Stimulated activated CD8-positive, alpha-beta memory T cell treated with anti-CD3 and anti-CD28 coated beads, Interleukin-7, amount 100 ng/mL, for 4 hours (primary cell): ENCODE measurements around the gene ENAM.
"Not testable (repeated sequence)": the region's sequence is repeated elsewhere in the genome, so short reads cannot be mapped to it uniquely, and the experiment has no call there.

Experiments used
- DNase-seq, 2 donors: peaks; one replicate each; pipeline ENCODE4 v3.0.0-alpha.2; 2020; ENCODE audit warnings: low read depth in 2 of 2

ENAM gene

DNA sequence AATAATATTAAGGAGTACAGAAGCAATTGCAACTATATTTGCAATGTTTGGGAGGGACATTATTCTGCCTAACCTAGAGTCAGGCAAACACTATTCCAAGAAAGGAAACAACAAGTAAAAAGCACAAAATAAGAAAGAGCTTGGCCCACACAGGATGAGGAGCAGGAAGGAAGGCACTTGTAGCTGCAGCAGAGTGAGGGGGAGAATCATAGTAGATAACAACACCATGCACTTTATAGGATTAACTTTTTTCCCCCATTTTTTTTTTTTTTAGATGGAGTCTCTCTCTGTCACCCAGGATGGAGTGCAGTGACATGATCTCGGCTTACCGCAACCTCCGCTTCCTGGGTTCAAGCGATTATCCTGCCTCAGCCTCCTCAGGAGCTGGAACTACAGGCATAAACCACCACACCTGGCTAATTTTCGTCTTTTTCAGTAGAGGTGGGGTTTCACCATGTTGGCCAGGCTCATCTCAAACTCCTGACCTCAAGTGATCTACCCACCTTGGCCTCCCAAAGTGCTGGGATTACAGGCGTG lies 48.1 kb downstream of the ENAM start:
- no peak for DNase-seq

- no peak for DNase-seq
These were observed 49.9 kb downstream of the ENAM start for GRCh38 chr4:70678383-70678999.

GRCh38 chr4:70680934-70681333 lies 52.4 kb downstream of the ENAM start:
- no peak for DNase-seq

DNA sequence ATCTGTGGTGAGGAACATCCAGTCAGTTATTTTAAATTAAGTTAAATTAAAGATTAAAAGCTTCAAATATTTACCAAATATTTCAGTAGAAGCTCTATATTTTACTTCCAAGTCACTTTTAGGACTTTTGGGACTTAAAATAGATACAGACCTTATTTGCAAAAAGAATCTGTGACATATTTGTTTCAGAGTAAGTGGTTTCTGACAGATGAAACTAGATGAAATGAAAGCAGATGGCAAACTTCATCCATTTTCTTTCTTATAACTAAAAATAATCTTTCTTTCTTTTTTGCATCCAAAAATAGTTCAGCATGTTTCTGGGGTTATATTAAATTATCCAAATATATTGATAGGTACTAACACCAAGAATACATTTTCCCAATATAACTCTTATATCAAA lies 53.2 kb downstream of the ENAM start:
- DNase-seq: no peak

GRCh38 chr4:70682142-70682541 lies 53.6 kb downstream of the ENAM start:
- not testable (repeated sequence) for DNase-seq

DNA sequence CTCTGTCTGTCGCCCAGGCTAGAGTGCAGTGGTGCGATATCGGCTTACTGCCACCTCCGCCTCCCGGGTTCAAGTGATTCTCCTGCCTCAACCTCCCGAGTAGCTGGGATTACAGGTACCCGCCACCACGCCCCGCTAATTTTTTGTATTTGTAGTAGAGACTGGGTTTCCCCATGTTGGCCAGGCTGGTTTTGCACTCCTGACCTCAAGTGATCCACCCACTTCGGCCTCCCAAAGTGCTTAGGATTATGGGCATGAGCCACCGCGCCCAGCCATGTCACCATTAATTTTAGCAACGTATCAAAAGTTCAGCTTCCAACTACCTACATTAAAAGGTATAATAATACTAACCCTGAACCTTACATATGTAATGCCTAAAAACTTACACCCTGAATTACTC lies 58.8 kb downstream of the ENAM start:
- no peak for DNase-seq

GRCh38 chr4:70687821-70688794 lies 59.6 kb downstream of the ENAM start, which contains the start of gene UTP3:
Gene UTP3 (plus strand): TSS chr4:70688532. CDS start chr4:70688678, 146 bp downstream.
- peak; percentile 86 to 88 for DNase-seq

DNA sequence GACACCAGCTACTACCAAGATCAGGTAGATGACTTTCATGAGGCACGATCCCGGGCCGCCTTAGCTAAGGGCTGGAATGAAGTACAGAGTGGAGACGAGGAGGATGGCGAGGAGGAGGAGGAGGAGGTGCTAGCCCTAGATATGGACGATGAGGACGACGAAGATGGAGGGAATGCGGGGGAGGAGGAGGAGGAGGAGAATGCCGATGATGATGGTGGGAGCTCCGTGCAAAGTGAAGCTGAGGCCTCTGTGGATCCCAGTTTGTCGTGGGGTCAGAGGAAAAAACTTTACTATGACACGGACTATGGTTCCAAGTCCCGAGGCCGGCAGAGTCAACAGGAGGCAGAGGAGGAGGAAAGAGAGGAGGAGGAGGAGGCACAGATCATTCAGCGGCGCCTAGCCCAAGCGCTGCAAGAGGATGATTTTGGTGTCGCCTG lies 60.3 kb downstream of the ENAM start:
- DNase-seq: peak in 1 of 2 donors; percentile 12

DNA sequence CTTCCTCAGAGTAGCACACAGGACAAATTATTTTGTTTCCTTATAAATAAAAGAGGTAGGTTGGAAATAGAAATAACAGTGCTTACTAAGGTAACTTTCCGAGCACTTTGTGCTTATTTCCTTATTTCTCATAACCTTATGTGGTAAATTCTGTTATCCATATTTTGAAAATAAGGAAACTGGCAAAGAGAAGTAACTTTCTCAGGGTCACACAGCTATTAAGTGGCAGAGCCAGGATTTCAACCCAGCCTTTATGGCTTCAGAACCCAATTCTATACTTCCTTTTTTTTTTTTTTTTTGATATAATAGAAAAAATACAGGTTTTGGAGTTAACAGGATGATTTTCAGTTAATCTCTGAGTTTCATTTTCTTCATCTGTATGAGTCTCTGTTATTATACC lies 63.1 kb downstream of the ENAM start:
- no peak for DNase-seq

GRCh38 chr4:70694633-70695032 lies 66.1 kb downstream of the ENAM start:
- not testable (repeated sequence) for DNase-seq
